ENCODE data around the gene AGFG1.

DNA sequence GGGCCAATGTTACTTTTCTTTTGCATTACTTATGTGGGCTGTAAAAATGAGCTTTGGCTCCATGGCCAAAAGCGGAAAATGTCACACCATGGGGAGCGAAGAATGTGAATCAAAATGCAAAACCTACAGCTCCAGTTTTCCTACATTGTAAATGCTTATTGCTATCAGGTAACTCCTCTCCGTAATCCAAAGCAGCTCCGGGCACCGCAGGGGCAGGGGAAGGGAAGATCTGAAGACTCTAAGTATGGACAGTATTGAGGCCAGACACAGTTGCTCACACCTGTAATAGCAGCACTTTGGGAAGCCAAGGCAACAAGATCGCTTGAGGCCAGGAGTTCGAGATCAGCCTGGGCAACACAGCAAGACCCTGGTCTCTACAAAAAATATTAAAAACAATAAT, 7.1 kb upstream of the AGFG1 start:
- TF ChIP-seq, protein P1, sequence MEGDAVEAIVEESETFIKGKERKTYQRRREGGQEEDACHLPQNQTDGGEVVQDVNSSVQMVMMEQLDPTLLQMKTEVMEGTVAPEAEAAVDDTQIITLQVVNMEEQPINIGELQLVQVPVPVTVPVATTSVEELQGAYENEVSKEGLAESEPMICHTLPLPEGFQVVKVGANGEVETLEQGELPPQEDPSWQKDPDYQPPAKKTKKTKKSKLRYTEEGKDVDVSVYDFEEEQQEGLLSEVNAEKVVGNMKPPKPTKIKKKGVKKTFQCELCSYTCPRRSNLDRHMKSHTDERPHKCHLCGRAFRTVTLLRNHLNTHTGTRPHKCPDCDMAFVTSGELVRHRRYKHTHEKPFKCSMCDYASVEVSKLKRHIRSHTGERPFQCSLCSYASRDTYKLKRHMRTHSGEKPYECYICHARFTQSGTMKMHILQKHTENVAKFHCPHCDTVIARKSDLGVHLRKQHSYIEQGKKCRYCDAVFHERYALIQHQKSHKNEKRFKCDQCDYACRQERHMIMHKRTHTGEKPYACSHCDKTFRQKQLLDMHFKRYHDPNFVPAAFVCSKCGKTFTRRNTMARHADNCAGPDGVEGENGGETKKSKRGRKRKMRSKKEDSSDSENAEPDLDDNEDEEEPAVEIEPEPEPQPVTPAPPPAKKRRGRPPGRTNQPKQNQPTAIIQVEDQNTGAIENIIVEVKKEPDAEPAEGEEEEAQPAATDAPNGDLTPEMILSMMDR (IDR thresholded peaks at IDR 0.05; ENCODE audit: insufficient read depth, low read depth, low read length), result no peak
- TF ChIP-seq EZH2 (IDR thresholded peaks at IDR 0.05; ENCODE audit: insufficient read depth, low read length), result no peak

All from astrocyte (in vitro differentiated cells and primary cell).